ENCODE results near the gene HSPA5. TPM values are rescaled to one million over a fixed set of nuclear protein-coding genes. Genes with fewer than 3 reads are reported as not detected.
"Not testable (repeated sequence)": the region's sequence is repeated elsewhere in the genome, so short reads cannot be mapped to it uniquely, and the experiment has no call there.

The HSPA5 gene
- total RNA-seq, 1 donor from 2014 or later: 411 TPM

- DNase-seq (ENCODE audit: extremely low read depth, low read depth, low spot score): no peak
Measured at GRCh38 chr9:125243792-125244260, 2.7 kb upstream of the HSPA5 start.

GRCh38 chr9:125241863-125242739 lies 958 bp upstream of the HSPA5 start:
- no peak for DNase-seq (ENCODE audit: extremely low read depth, low read depth, low spot score)

GRCh38 chr9:125240649-125240999 lies 519 bp downstream of the HSPA5 start:
- no peak for DNase-seq (ENCODE audit: extremely low read depth, low read depth, low spot score)

- DNase-seq (ENCODE audit: extremely low read depth, low read depth, low spot score): no peak
Measured at GRCh38 chr9:125239631-125240597, 1.2 kb downstream of the HSPA5 start.

GRCh38 chr9:125238915-125239446 lies 2.2 kb downstream of the HSPA5 start:
- DNase-seq (ENCODE audit: extremely low read depth, low read depth, low spot score): no peak

GRCh38 chr9:125238127-125238914 lies 2.8 kb downstream of the HSPA5 start:
- DNase-seq (ENCODE audit: extremely low read depth, low read depth, low spot score): no peak

GRCh38 chr9:125236520-125237159 lies 4.5 kb downstream of the HSPA5 start:
- DNase-seq (ENCODE audit: extremely low read depth, low read depth, low spot score): not testable (repeated sequence)

GRCh38 chr9:125235804-125236519 lies 5.2 kb downstream of the HSPA5 start:
- no peak for DNase-seq (ENCODE audit: extremely low read depth, low read depth, low spot score)

- not testable (repeated sequence) for DNase-seq (ENCODE audit: extremely low read depth, low read depth, low spot score)
Measured at GRCh38 chr9:125234099-125234498, 7.0 kb downstream of the HSPA5 start.

- peak; percentile 60 for DNase-seq (ENCODE audit: extremely low read depth, low read depth, low spot score)
Measured at GRCh38 chr9:125233678-125234077, 7.5 kb downstream of the HSPA5 start.

GRCh38 chr9:125227761-125228160 lies 13.4 kb downstream of the HSPA5 start:
- no peak for DNase-seq (ENCODE audit: extremely low read depth, low read depth, low spot score)

GRCh38 chr9:125224858-125225257 lies 16.3 kb downstream of the HSPA5 start:
- DNase-seq (ENCODE audit: extremely low read depth, low read depth, low spot score): not testable (repeated sequence)

- no peak for DNase-seq (ENCODE audit: extremely low read depth, low read depth, low spot score)
Measured at GRCh38 chr9:125218621-125219020, 22.5 kb downstream of the HSPA5 start.

- no peak for DNase-seq (ENCODE audit: extremely low read depth, low read depth, low spot score)
Measured at GRCh38 chr9:125214186-125214585, 27.0 kb downstream of the HSPA5 start.

- DNase-seq (ENCODE audit: extremely low read depth, low read depth, low spot score): no peak
Measured at GRCh38 chr9:125204477-125204876, 36.7 kb downstream of the HSPA5 start.

GRCh38 chr9:125202846-125203618 lies 38.1 kb downstream of the HSPA5 start:
- no peak for DNase-seq (ENCODE audit: extremely low read depth, low read depth, low spot score)

GRCh38 chr9:125200216-125201047 lies 40.7 kb downstream of the HSPA5 start, which contains the start of gene RABEPK:
TSS of gene RABEPK (plus strand) at chr9:125200542. CDS start at chr9:125203014, 2,472 bp downstream.
- no peak for DNase-seq (ENCODE audit: extremely low read depth, low read depth, low spot score)
